ENCODE data around the gene AURKA. TPM values are rescaled to one million over a fixed set of nuclear protein-coding genes. Genes with fewer than 3 reads are reported as not detected.

AURKA gene
- total RNA-seq, 2 experiments from 2014 or later = 63.2 to 105 TPM

DNA sequence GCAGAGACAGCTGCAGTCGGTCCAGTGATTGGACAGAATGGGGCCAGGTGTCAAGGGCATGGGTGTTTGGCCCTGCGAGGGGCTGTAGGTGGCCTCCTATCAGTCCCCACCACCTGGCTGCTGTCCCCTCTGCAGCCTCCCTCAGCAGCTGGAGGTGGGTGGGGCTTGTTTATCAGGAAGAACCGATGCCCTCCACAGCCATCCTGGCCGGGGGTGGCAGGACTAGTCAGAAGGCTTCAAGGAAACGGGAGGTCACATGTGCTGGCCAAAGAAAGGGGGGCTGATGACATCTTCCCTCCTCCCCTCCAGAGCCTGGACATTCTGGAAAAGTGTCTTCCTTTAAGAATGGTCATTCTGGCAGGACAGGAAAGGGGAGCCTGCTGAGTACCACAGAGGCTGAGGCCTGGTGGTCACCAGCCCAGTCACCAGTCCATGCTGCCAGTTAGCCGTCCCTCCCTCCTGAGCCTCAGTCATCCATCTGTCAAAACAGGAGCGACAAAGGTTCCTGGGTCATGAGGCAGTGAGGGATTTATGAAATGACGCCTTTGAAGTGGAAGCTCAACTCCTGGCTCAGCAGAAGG lies 29.1 kb downstream of the AURKA start:
- no peak for TF ChIP-seq EZH2phosphoT487 (IDR thresholded peaks at IDR 0.05; ENCODE audit: borderline replicate concordance, low read depth, low read length)
- TF ChIP-seq, protein P1, sequence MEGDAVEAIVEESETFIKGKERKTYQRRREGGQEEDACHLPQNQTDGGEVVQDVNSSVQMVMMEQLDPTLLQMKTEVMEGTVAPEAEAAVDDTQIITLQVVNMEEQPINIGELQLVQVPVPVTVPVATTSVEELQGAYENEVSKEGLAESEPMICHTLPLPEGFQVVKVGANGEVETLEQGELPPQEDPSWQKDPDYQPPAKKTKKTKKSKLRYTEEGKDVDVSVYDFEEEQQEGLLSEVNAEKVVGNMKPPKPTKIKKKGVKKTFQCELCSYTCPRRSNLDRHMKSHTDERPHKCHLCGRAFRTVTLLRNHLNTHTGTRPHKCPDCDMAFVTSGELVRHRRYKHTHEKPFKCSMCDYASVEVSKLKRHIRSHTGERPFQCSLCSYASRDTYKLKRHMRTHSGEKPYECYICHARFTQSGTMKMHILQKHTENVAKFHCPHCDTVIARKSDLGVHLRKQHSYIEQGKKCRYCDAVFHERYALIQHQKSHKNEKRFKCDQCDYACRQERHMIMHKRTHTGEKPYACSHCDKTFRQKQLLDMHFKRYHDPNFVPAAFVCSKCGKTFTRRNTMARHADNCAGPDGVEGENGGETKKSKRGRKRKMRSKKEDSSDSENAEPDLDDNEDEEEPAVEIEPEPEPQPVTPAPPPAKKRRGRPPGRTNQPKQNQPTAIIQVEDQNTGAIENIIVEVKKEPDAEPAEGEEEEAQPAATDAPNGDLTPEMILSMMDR (conservative IDR thresholded peaks at IDR 0.05; ENCODE audit: low read length) = no peak
- Histone ChIP-seq H3K79me2 (ENCODE audit: insufficient read depth, low read depth, low read length) (no peaks in the 10 kb centered on the region), H3K4me3 (ENCODE audit: low read depth, low read length, poor library complexity, severe bottlenecking) (no peak overlapping the region), H3K4me2 (ENCODE audit: low read length) (no peak overlapping the region), H4K20me1 (ENCODE audit: insufficient read depth, low read length) (no peaks in the 10 kb centered on the region), H3K27ac (ENCODE audit: low read depth, low read length, poor library complexity, severe bottlenecking) (no peak overlapping the region), H2AFZ (ENCODE audit: low read length) (no peak overlapping the region), H3K36me3 (ENCODE audit: insufficient read depth, low read length) (0 out of 2 replicates have a peak, but pooled peaks cover 4% of the 10 kb centered on the region), H3K4me1 (ENCODE audit: insufficient read depth, low read length, poor library complexity, severe bottlenecking) (peaks cover 3% of the 10 kb centered on the region), H3K9me2 (ENCODE audit: insufficient read depth, low read length) (no peaks in the 10 kb centered on the region), H3K9me3 (ENCODE audit: low read length) (no peaks in the 10 kb centered on the region)
- ChIA-PET CTCF (ENCODE audit: unreplicated experiment) (no interaction called here), POLR2A (no interaction called here)
- intact Hi-C loops (cut with micrococcal nuclease; ENCODE audit: unreplicated experiment) = no loop called here
- DNase-seq (ENCODE audit: low spot score) = no peak
- BruUV-seq (replicated peaks) = no TSS peak

DNA sequence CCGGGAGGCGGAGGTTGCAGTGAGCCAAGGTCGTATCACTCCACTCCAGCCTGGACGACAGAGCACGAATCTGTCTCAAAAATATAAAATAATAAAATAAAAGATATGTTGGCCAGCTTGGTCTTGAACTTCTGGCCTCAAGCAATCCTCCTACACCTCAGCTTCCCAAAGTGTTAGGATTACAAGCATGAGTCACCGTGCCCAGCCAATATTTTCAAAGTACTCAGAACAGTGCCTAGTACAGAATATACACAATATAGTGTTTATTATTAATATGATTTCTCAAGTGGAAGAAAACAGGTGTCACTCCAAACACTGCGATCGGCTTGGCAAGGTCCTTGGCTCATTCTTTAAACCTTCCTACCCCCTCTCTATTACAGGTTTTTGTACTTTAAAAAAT lies 30.1 kb downstream of the AURKA start:
- TF ChIP-seq EZH2phosphoT487 (IDR thresholded peaks at IDR 0.05; ENCODE audit: borderline replicate concordance, low read depth, low read length) = no peak
- TF ChIP-seq, protein P1 (conservative IDR thresholded peaks at IDR 0.05; ENCODE audit: low read length) = no peak
- CTCF ChIA-PET (ENCODE audit: unreplicated experiment) = no interaction called here
- no peak for DNase-seq (ENCODE audit: low spot score)

DNA sequence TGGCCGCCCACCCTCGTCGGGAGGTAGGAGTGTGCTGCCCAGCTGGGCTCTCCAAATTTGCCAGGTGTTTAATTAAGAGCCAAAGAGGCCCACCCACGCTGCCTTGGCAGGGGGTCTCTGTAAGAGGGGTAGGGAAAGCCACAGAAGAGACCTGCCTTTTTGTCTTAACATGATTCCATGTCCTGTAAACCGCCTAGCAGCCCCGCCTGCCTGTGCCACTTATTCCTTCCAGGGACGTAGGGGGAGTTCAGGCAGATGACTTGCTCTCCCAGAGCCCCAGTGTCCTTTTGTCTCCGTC lies 31.2 kb downstream of the AURKA start:
- ChIA-PET CTCF (ENCODE audit: unreplicated experiment) (no interaction called here), POLR2A (no interaction called here)
- Histone ChIP-seq H3K9me2 (ENCODE audit: insufficient read depth, low read length) (no peaks in the 10 kb centered on the region), H4K20me1 (ENCODE audit: insufficient read depth, low read length) (no peaks in the 10 kb centered on the region), H3K4me3 (ENCODE audit: low read depth, low read length, poor library complexity, severe bottlenecking) (no peak overlapping the region), H3K4me1 (ENCODE audit: insufficient read depth, low read length, poor library complexity, severe bottlenecking) (peaks cover 3% of the 10 kb centered on the region), H2AFZ (ENCODE audit: low read length) (no peak overlapping the region), H3K79me2 (ENCODE audit: insufficient read depth, low read depth, low read length) (no peaks in the 10 kb centered on the region), H3K36me3 (ENCODE audit: insufficient read depth, low read length) (no peaks in the 10 kb centered on the region), H3K4me2 (ENCODE audit: low read length) (no peak overlapping the region), H3K27ac (ENCODE audit: low read depth, low read length, poor library complexity, severe bottlenecking) (no peak overlapping the region), H3K9me3 (ENCODE audit: low read length) (no peaks in the 10 kb centered on the region)
- no TSS peak for BruUV-seq (replicated peaks)
- intact Hi-C loops (cut with micrococcal nuclease; ENCODE audit: unreplicated experiment) = no loop called here
- TF ChIP-seq, protein P1 (conservative IDR thresholded peaks at IDR 0.05; ENCODE audit: low read length) = no peak
- TF ChIP-seq EZH2phosphoT487 (IDR thresholded peaks at IDR 0.05; ENCODE audit: borderline replicate concordance, low read depth, low read length) = no peak
- no peak for DNase-seq (ENCODE audit: low spot score)

More for the DNA sequence above, 30.1 kb downstream of the AURKA start:
- H3K79me2 ChIP-seq (ENCODE audit: insufficient read depth, low read depth, low read length) = no peaks in the 10 kb centered on the region
- intact Hi-C loops (cut with micrococcal nuclease; ENCODE audit: unreplicated experiment) = no loop called here
- POLR2A ChIA-PET = no interaction called here
- H3K9me2 ChIP-seq (ENCODE audit: insufficient read depth, low read length) = no peaks in the 10 kb centered on the region
- no peaks in the 10 kb centered on the region for H4K20me1 ChIP-seq (ENCODE audit: insufficient read depth, low read length)
- no peak overlapping the region for H3K4me2 ChIP-seq (ENCODE audit: low read length)
- H2AFZ ChIP-seq (ENCODE audit: low read length) = no peak overlapping the region
- H3K27ac ChIP-seq (ENCODE audit: low read depth, low read length, poor library complexity, severe bottlenecking) = no peak overlapping the region
- no peaks in the 10 kb centered on the region for H3K36me3 ChIP-seq (ENCODE audit: insufficient read depth, low read length)
- BruUV-seq (replicated peaks) = no TSS peak
- H3K4me3 ChIP-seq (ENCODE audit: low read depth, low read length, poor library complexity, severe bottlenecking) = no peak overlapping the region
- no peaks in the 10 kb centered on the region for H3K9me3 ChIP-seq (ENCODE audit: low read length)
- peaks cover 3% of the 10 kb centered on the region for H3K4me1 ChIP-seq (ENCODE audit: insufficient read depth, low read length, poor library complexity, severe bottlenecking)

Measured in OCI-LY7 (cell line).